H1 (cell line): ENCODE results near the gene ACE. TPM values are rescaled to one million over a fixed set of nuclear protein-coding genes. Genes with fewer than 3 reads are reported as not detected.
A peak's percentile ranks its signal among the peaks of the same experiment; 100 is the strongest.

Experiments
- CTCF ChIA-PET: fragments of 300-600 bp; sonication (Branson Sonifier 250); formaldehyde crosslinking; loops from one replicate; lab custom pipeline; 2021; ENCODE audit not compliant: partially characterized antibody; lab: Charles Lee
- POLR2A ChIA-PET: fragments of 300-600 bp; sonication (Branson Sonifier 250); formaldehyde crosslinking; loops from one replicate; lab custom pipeline; 2021; ENCODE audit warnings: inconsistent platforms; ENCODE audit not compliant: partially characterized antibody; lab: Charles Lee
- DNase-seq, 2 experiments: peaks; one replicate each; pipeline versions ENCODE4 v3.0.0 to v3.0.0-alpha.2; 2010 to 2022; ENCODE audit warnings: low spot score in 2 of 2, low read depth in 1 of 2, mixed read lengths in 1 of 2
- FAIRE-seq: peaks from 2 replicates; lab custom pipeline; 2011; peaks lifted over from hg19 to GRCh38; lab: Jason Lieb, UNC
- H2AFZ ChIP-seq: 2 replicates; pipeline ENCODE4 v1.8.1; 2012; ENCODE audit warnings: low read length, inconsistent platforms
- H2AK5ac ChIP-seq: 2 replicates; pipeline ENCODE4 v1.6.1; 2013; ENCODE audit warnings: low read depth, low read length
- H2BK120ac ChIP-seq: replicated peaks from 2 replicates; pipeline ENCODE3; 2013; ENCODE audit warnings: low read depth, low read length, inconsistent platforms
- H2BK12ac ChIP-seq: 2 replicates; pipeline ENCODE4 v1.6.1; 2013; ENCODE audit warnings: low read depth, low read length
- H2BK15ac ChIP-seq: 2 replicates; pipeline ENCODE4 v1.6.1; 2013; ENCODE audit warnings: low read length
- H2BK20ac ChIP-seq: 2 replicates; pipeline ENCODE4 v1.6.1; 2013; ENCODE audit warnings: low read length
- H2BK5ac ChIP-seq: 2 replicates; pipeline ENCODE4 v1.6.1; 2013; ENCODE audit warnings: low read depth, low read length
- H3K14ac ChIP-seq: 2 replicates; pipeline ENCODE4 v1.6.1; 2013; ENCODE audit warnings: inconsistent platforms; ENCODE audit not compliant: insufficient read length
- H3K18ac ChIP-seq: 2 replicates; pipeline ENCODE4 v1.6.1; 2013; ENCODE audit warnings: low read length; ENCODE audit errors: extremely low read depth
- H3K23ac ChIP-seq: 2 replicates; pipeline ENCODE4 v1.6.1; 2013; ENCODE audit warnings: inconsistent platforms; ENCODE audit not compliant: insufficient read length
- H3K23me2 ChIP-seq: 2 replicates; pipeline ENCODE4 v1.6.1; 2013; ENCODE audit warnings: low read depth, low read length
- H3K27ac ChIP-seq: 2 replicates; pipeline ENCODE4 v1.6.1; 2011; ENCODE audit warnings: low read depth, low read length, inconsistent platforms
- H3K27me3 ChIP-seq, 4 experiments: replicated peaks in 1 of 4; 1 replicate in 1 of 4; 2 replicates in 3 of 4; pipeline versions ENCODE4 v1.6.1 to v1.8.1; 2011 to 2013; ENCODE audit warnings: low read length in 3 of 4, mild to moderate bottlenecking in 3 of 4, inconsistent platforms in 2 of 4, mixed read lengths in 2 of 4, moderate library complexity in 1 of 4; ENCODE audit not compliant: control insufficient read depth in 3 of 4, insufficient read depth in 3 of 4; ENCODE audit errors: extremely low read depth in 1 of 4
- H3K36me3 ChIP-seq, 4 experiments: 2 replicates each; pipeline versions ENCODE4 v1.6.1 to v1.8.1; 2011 to 2013; ENCODE audit warnings: mild to moderate bottlenecking in 4 of 4, low read length in 3 of 4, moderate library complexity in 2 of 4, control low read depth in 1 of 4, inconsistent platforms in 1 of 4; ENCODE audit not compliant: insufficient read depth in 4 of 4, control insufficient read depth in 2 of 4
- H3K4ac ChIP-seq: replicated peaks from 2 replicates; pipeline ENCODE3; 2013; ENCODE audit warnings: low read length, low read depth, mixed read lengths, inconsistent platforms; ENCODE audit not compliant: insufficient read length
- H3K4me1 ChIP-seq, 4 experiments: replicated peaks in 1 of 4; 1 replicate in 1 of 4; 2 replicates in 3 of 4; pipeline versions ENCODE4 v1.6.1 to v1.8.1; 2011 to 2013; ENCODE audit warnings: low read length in 3 of 4, inconsistent platforms in 2 of 4, mixed read lengths in 1 of 4; ENCODE audit not compliant: insufficient read depth in 4 of 4, control insufficient read depth in 3 of 4
- H3K4me2 ChIP-seq, 2 experiments: 2 replicates each; pipeline versions ENCODE4 v1.6.1 to v1.8.1; 2011 to 2013; ENCODE audit warnings: low read depth in 2 of 2, low read length in 2 of 2, control low read depth in 1 of 2, inconsistent platforms in 1 of 2, mild to moderate bottlenecking in 1 of 2; ENCODE audit not compliant: insufficient read depth in 1 of 2
- H3K4me3 ChIP-seq, 4 experiments: fragments of 200-600, 300-600 bp in 1 of 4; sonication (generic), shearing (Covaris generic), sonication (Bioruptor Twin) in 1 of 4; 2 replicates each; pipeline versions ENCODE4 v1.5.1 to v1.8.1; 2011 to 2016; ENCODE audit warnings: low read length in 4 of 4, low read depth in 3 of 4, control low read depth in 2 of 4, inconsistent platforms in 2 of 4, mild to moderate bottlenecking in 2 of 4, mixed read lengths in 1 of 4, moderate library complexity in 1 of 4; ENCODE audit not compliant: insufficient read depth in 2 of 4; ENCODE audit errors: extremely low read depth in 1 of 4
- H3K56ac ChIP-seq: replicated peaks from 2 replicates; pipeline ENCODE3; 2013; ENCODE audit warnings: low read depth, mild to moderate bottlenecking, mixed read lengths, low read length, inconsistent platforms; ENCODE audit not compliant: insufficient read length
- H3K79me1 ChIP-seq: 2 replicates; pipeline ENCODE4 v1.6.1; 2013; ENCODE audit warnings: low read depth, low read length, control low read depth
- H3K79me2 ChIP-seq, 2 experiments: 2 replicates each; pipeline versions ENCODE4 v1.6.1 to v1.8.1; 2012 to 2013; ENCODE audit warnings: low read length in 2 of 2, mild to moderate bottlenecking in 2 of 2, inconsistent platforms in 1 of 2; ENCODE audit not compliant: insufficient read depth in 2 of 2, control insufficient read depth in 1 of 2
- H3K9ac ChIP-seq, 4 experiments: replicated peaks in 1 of 4; 1 replicate in 1 of 4; 2 replicates in 3 of 4; pipeline versions ENCODE4 v1.6.1 to v1.8.1; 2011 to 2013; ENCODE audit warnings: low read depth in 3 of 4, low read length in 3 of 4, control low read depth in 2 of 4, mild to moderate bottlenecking in 2 of 4, moderate library complexity in 2 of 4, inconsistent platforms in 1 of 4; ENCODE audit errors: extremely low read depth in 1 of 4
- H3K9me3 ChIP-seq, 2 experiments: 2 replicates each; pipeline versions ENCODE4 v1.6.1 to v1.8.1; 2012 to 2013; ENCODE audit warnings: mild to moderate bottlenecking in 2 of 2, moderate library complexity in 2 of 2, control low read depth in 1 of 2, inconsistent platforms in 1 of 2, low read depth in 1 of 2, low read length in 1 of 2, mixed read lengths in 1 of 2; ENCODE audit not compliant: insufficient read depth in 2 of 2
- H4K20me1 ChIP-seq, 2 experiments: replicated peaks in 1 of 2; 2 replicates each; pipeline versions ENCODE3 to v1.8.1; 2011 to 2013; ENCODE audit warnings: inconsistent platforms in 2 of 2, low read length in 2 of 2, mild to moderate bottlenecking in 1 of 2; ENCODE audit not compliant: insufficient read depth in 2 of 2, control insufficient read depth in 1 of 2
- H4K5ac ChIP-seq: 2 replicates; pipeline ENCODE4 v1.6.1; 2013; ENCODE audit warnings: low read length, low read depth, mixed read lengths, inconsistent platforms; ENCODE audit not compliant: insufficient read length
- H4K8ac ChIP-seq: 2 replicates; pipeline ENCODE4 v1.8.0; 2013; ENCODE audit warnings: mild to moderate bottlenecking, moderate library complexity, low read length, inconsistent platforms; ENCODE audit not compliant: insufficient read depth; ENCODE audit errors: extremely low read depth
- H4K91ac ChIP-seq: replicated peaks from 2 replicates; pipeline ENCODE3; 2013; ENCODE audit warnings: low read length, mixed read lengths, inconsistent platforms; ENCODE audit not compliant: insufficient read length
- ASH2L ChIP-seq: fragments of 200-600, 300-600 bp; sonication (generic); IDR thresholded peaks from one replicate; pipeline ENCODE4 v1.7.1; 2017; ENCODE audit warnings: low read length
- CTCF ChIP-seq, 3 experiments: IDR thresholded peaks; 1 replicate in 2 of 3; 2 replicates in 1 of 3; pipeline versions ENCODE4 v1.5.1 to v1.6.1; 2011; ENCODE audit warnings: low read length in 3 of 3, mild to moderate bottlenecking in 3 of 3, inconsistent platforms in 2 of 3, low read depth in 1 of 3, moderate library complexity in 1 of 3; ENCODE audit not compliant: insufficient read depth in 1 of 3; ENCODE audit errors: control extremely low read depth in 1 of 3
- WGBS, 2 experiments: shearing (Covaris generic) in 1 of 2; methylation state at CpG; one replicate each; pipeline versions ENCODE4 v1.1.6 to v1.1.7; 2013 to 2015; ENCODE audit warnings: low lambda C conversion rate in 2 of 2, mixed read lengths in 2 of 2, inconsistent platforms in 1 of 2, low coverage in 1 of 2, missing lambda C conversion rate in 1 of 2; ENCODE audit not compliant: insufficient replicate concordance in 2 of 2, insufficient coverage in 1 of 2, insufficient read length in 1 of 2; ENCODE audit errors: extremely low coverage in 1 of 2, missing lambda C conversion rate in 1 of 2; 5-methylcytosine and 5-hydroxymethylcytosine counted together
- polyA plus RNA-seq, 7 experiments: library from polyadenylated mRNA; depleted of rRNA in 3 of 7; stranded (reverse) in 5 of 7; unstranded in 2 of 7; fragments of >200 nt in 5 of 7; fragments of 200-250 nt in 2 of 7; gene quantifications; 1 replicate in 5 of 7; 2 replicates in 1 of 7; 4 replicates in 1 of 7; pipeline versions ENCODE4 v1.2.1 to v1.2.3, GENCODE V29; 2011 to 2013; ENCODE audit warnings: missing spikeins in 2 of 7, mixed read lengths in 2 of 7
- total RNA-seq: library from RNA; stranded (reverse); fragmentation: NEBNext Ultra II Directional; extraction: Animal tissue kit (Norgen Biotek cat#: 25700); gene quantifications from 2 replicates; pipeline ENCODE4 v1.2.1, GENCODE V29; 2021

Gene ACE
- total and polyA plus RNA-seq, 2 of the 8 experiments (the other 6 are each of a cell fraction or from before 2014, with no cell fraction given), result 2.5 to 5.5 TPM

- FAIRE-seq, result no peak
- WGBS, 2 experiments, result 91% methylated on average over 3 of the region's 3 CpGs; no CpG with 5 or more reads in 1 of the 2 experiments
- POLR2A ChIA-PET, result interaction anchor here (0.6 to 5.1 kb wide), 5 partner anchors 9 to 151 kb away, joined by 3 to 33 read pairs (median 5); partner anchors contain the start of gene ACE
These were observed 28.2 kb upstream of the ACE start for GRCh38 chr17:63448655-63449054.

More at GRCh38 chr17:63448655-63449054, 28.2 kb upstream of the ACE start:
- Histone ChIP-seq H3K9ac (no peak overlapping the region), H3K79me2 (no peaks in the 10 kb centered on the region), H2BK15ac (no peak overlapping the region), H2BK20ac (no peak overlapping the region), H3K4ac (peak overlapping the region; percentile 69), H3K56ac (no peak overlapping the region), H4K8ac (no peak overlapping the region), H3K23me2 (peaks cover 9% of the 10 kb centered on the region; the same call in 1 of the 2 replicates), H2AFZ (no peak overlapping the region), H3K14ac (no peak overlapping the region), H4K5ac (no peak overlapping the region), H3K9me3 (no peaks in the 10 kb centered on the region), H4K20me1 (no peaks in the 10 kb centered on the region), H3K79me1 (no peaks in the 10 kb centered on the region), H2BK5ac (no peak overlapping the region), H3K18ac (no peak overlapping the region), H2BK12ac (peak overlapping the region; percentile 40; the same call in 1 of the 2 replicates), H4K91ac (no peak overlapping the region), H3K27ac (no peak overlapping the region), H3K4me2 (no peak overlapping the region), H3K4me1 (peaks cover 0 to 20% (median 10%) of the 10 kb centered on the region in 4 experiments; a peak in 6 of 7 replicates), H2BK120ac (no peak overlapping the region), H2AK5ac (no peak overlapping the region), H3K27me3 (peaks cover 0 to 10% (median 2%) of the 10 kb centered on the region in 4 experiments; a peak in 2 of 7 replicates), H3K4me3 (no peak overlapping the region), H3K23ac (no peak overlapping the region), H3K36me3 (no peaks in the 10 kb centered on the region)
- TF ChIP-seq ASH2L, result no peak
- peak in 1 of 3 experiments; percentile 19; a peak in 1 of 4 replicates for TF ChIP-seq CTCF (IDR thresholded peaks at IDR 0.05; ENCODE audit: control extremely low read depth in 1 of 3, insufficient read depth in 1 of 3, low read depth in 1 of 3, low read length in 3 of 3)
- DNase-seq, result no peak
- CTCF ChIA-PET, result interaction anchor here (1.0 to 29.0 kb wide), 7 partner anchors 8 to 385 kb away, joined by 3 to 758 read pairs (median 4); partner anchors contain the start of gene ACE
